Subcutaneous adipose tissue (tissue), 4 donors: Measurements from ENCODE around the gene DENND4C. TPM values are rescaled to one million over a fixed set of nuclear protein-coding genes. Genes with fewer than 3 reads are reported as not detected.

Experiments used
- CTCF ChIP-seq: fragments of 450-650 bp; IDR thresholded peaks from one replicate; pipeline ENCODE4 v1.5.1; 2016; ENCODE audit warnings: low read depth, mild to moderate bottlenecking, control low read depth, antibody characterized with exemption, moderate library complexity
- total RNA-seq, 4 donors: library from RNA; depleted of rRNA; stranded (reverse); fragments of >200 nt; gene quantifications; one replicate each; pipeline ENCODE4 v1.1.0, GENCODE V29; 2016

DENND4C gene
- total RNA-seq, 4 donors from 2014 or later, result 111 to 309 (median 167) TPM

GRCh38 chr9:19255821-19256220 is 25.3 kb downstream of the DENND4C start:
- no peak for TF ChIP-seq CTCF

GRCh38 chr9:19269582-19269981 is 39.1 kb downstream of the DENND4C start:
- TF ChIP-seq CTCF, result no peak

GRCh38 chr9:19270421-19270949 is 40.0 kb downstream of the DENND4C start:
- TF ChIP-seq CTCF, result no peak

- TF ChIP-seq CTCF, result no peak
Observed at GRCh38 chr9:19271081-19271480, 40.6 kb downstream of the DENND4C start.

- TF ChIP-seq CTCF, result no peak
Observed at GRCh38 chr9:19281801-19282200, 51.3 kb downstream of the DENND4C start.

- TF ChIP-seq CTCF, result no peak
Observed at GRCh38 chr9:19283072-19283710, 52.7 kb downstream of the DENND4C start.

GRCh38 chr9:19284729-19285128 is 54.2 kb downstream of the DENND4C start:
- TF ChIP-seq CTCF, result no peak
